H1 (cell line): ENCODE data around the gene SELENOV. TPM values are rescaled to one million over a fixed set of nuclear protein-coding genes. Genes with fewer than 3 reads are reported as not detected.

Experiments used
- CTCF ChIA-PET: fragments of 300-600 bp; sonication (Branson Sonifier 250); formaldehyde crosslinking; loops from one replicate; lab custom pipeline; 2021; ENCODE audit not compliant: partially characterized antibody; lab: Charles Lee
- POLR2A ChIA-PET: fragments of 300-600 bp; sonication (Branson Sonifier 250); formaldehyde crosslinking; loops from one replicate; lab custom pipeline; 2021; ENCODE audit warnings: inconsistent platforms; ENCODE audit not compliant: partially characterized antibody; lab: Charles Lee
- DNase-seq, 2 experiments: peaks; one replicate each; pipeline versions ENCODE4 v3.0.0 to v3.0.0-alpha.2; 2010 to 2022; ENCODE audit warnings: low spot score in 2 of 2, low read depth in 1 of 2, mixed read lengths in 1 of 2
- FAIRE-seq: peaks from 2 replicates; lab custom pipeline; 2011; peaks lifted over from hg19 to GRCh38; lab: Jason Lieb, UNC
- H2AFZ ChIP-seq: 2 replicates; pipeline ENCODE4 v1.8.1; 2012; ENCODE audit warnings: low read length, inconsistent platforms
- H2AK5ac ChIP-seq: 2 replicates; pipeline ENCODE4 v1.6.1; 2013; ENCODE audit warnings: low read depth, low read length
- H2BK120ac ChIP-seq: replicated peaks from 2 replicates; pipeline ENCODE3; 2013; ENCODE audit warnings: low read depth, low read length, inconsistent platforms
- H2BK12ac ChIP-seq: 2 replicates; pipeline ENCODE4 v1.6.1; 2013; ENCODE audit warnings: low read depth, low read length
- H2BK15ac ChIP-seq: 2 replicates; pipeline ENCODE4 v1.6.1; 2013; ENCODE audit warnings: low read length
- H2BK20ac ChIP-seq: 2 replicates; pipeline ENCODE4 v1.6.1; 2013; ENCODE audit warnings: low read length
- H2BK5ac ChIP-seq: 2 replicates; pipeline ENCODE4 v1.6.1; 2013; ENCODE audit warnings: low read depth, low read length
- H3K14ac ChIP-seq: 2 replicates; pipeline ENCODE4 v1.6.1; 2013; ENCODE audit warnings: inconsistent platforms; ENCODE audit not compliant: insufficient read length
- H3K18ac ChIP-seq: 2 replicates; pipeline ENCODE4 v1.6.1; 2013; ENCODE audit warnings: low read length; ENCODE audit errors: extremely low read depth
- H3K23ac ChIP-seq: 2 replicates; pipeline ENCODE4 v1.6.1; 2013; ENCODE audit warnings: inconsistent platforms; ENCODE audit not compliant: insufficient read length
- H3K23me2 ChIP-seq: 2 replicates; pipeline ENCODE4 v1.6.1; 2013; ENCODE audit warnings: low read depth, low read length
- H3K27ac ChIP-seq: 2 replicates; pipeline ENCODE4 v1.6.1; 2011; ENCODE audit warnings: low read depth, low read length, inconsistent platforms
- H3K27me3 ChIP-seq, 4 experiments: replicated peaks in 1 of 4; 1 replicate in 1 of 4; 2 replicates in 3 of 4; pipeline versions ENCODE4 v1.6.1 to v1.8.1; 2011 to 2013; ENCODE audit warnings: low read length in 3 of 4, mild to moderate bottlenecking in 3 of 4, inconsistent platforms in 2 of 4, mixed read lengths in 2 of 4, moderate library complexity in 1 of 4; ENCODE audit not compliant: control insufficient read depth in 3 of 4, insufficient read depth in 3 of 4; ENCODE audit errors: extremely low read depth in 1 of 4
- H3K36me3 ChIP-seq, 4 experiments: 2 replicates each; pipeline versions ENCODE4 v1.6.1 to v1.8.1; 2011 to 2013; ENCODE audit warnings: mild to moderate bottlenecking in 4 of 4, low read length in 3 of 4, moderate library complexity in 2 of 4, control low read depth in 1 of 4, inconsistent platforms in 1 of 4; ENCODE audit not compliant: insufficient read depth in 4 of 4, control insufficient read depth in 2 of 4
- H3K4ac ChIP-seq: replicated peaks from 2 replicates; pipeline ENCODE3; 2013; ENCODE audit warnings: low read length, low read depth, mixed read lengths, inconsistent platforms; ENCODE audit not compliant: insufficient read length
- H3K4me1 ChIP-seq, 4 experiments: replicated peaks in 1 of 4; 1 replicate in 1 of 4; 2 replicates in 3 of 4; pipeline versions ENCODE4 v1.6.1 to v1.8.1; 2011 to 2013; ENCODE audit warnings: low read length in 3 of 4, inconsistent platforms in 2 of 4, mixed read lengths in 1 of 4; ENCODE audit not compliant: insufficient read depth in 4 of 4, control insufficient read depth in 3 of 4
- H3K4me2 ChIP-seq, 2 experiments: 2 replicates each; pipeline versions ENCODE4 v1.6.1 to v1.8.1; 2011 to 2013; ENCODE audit warnings: low read depth in 2 of 2, low read length in 2 of 2, control low read depth in 1 of 2, inconsistent platforms in 1 of 2, mild to moderate bottlenecking in 1 of 2; ENCODE audit not compliant: insufficient read depth in 1 of 2
- H3K4me3 ChIP-seq, 4 experiments: fragments of 200-600, 300-600 bp in 1 of 4; sonication (generic), shearing (Covaris generic), sonication (Bioruptor Twin) in 1 of 4; 2 replicates each; pipeline versions ENCODE4 v1.5.1 to v1.8.1; 2011 to 2016; ENCODE audit warnings: low read length in 4 of 4, low read depth in 3 of 4, control low read depth in 2 of 4, inconsistent platforms in 2 of 4, mild to moderate bottlenecking in 2 of 4, mixed read lengths in 1 of 4, moderate library complexity in 1 of 4; ENCODE audit not compliant: insufficient read depth in 2 of 4; ENCODE audit errors: extremely low read depth in 1 of 4
- H3K56ac ChIP-seq: replicated peaks from 2 replicates; pipeline ENCODE3; 2013; ENCODE audit warnings: low read depth, mild to moderate bottlenecking, mixed read lengths, low read length, inconsistent platforms; ENCODE audit not compliant: insufficient read length
- H3K79me1 ChIP-seq: 2 replicates; pipeline ENCODE4 v1.6.1; 2013; ENCODE audit warnings: low read depth, low read length, control low read depth
- H3K79me2 ChIP-seq, 2 experiments: 2 replicates each; pipeline versions ENCODE4 v1.6.1 to v1.8.1; 2012 to 2013; ENCODE audit warnings: low read length in 2 of 2, mild to moderate bottlenecking in 2 of 2, inconsistent platforms in 1 of 2; ENCODE audit not compliant: insufficient read depth in 2 of 2, control insufficient read depth in 1 of 2
- H3K9ac ChIP-seq, 4 experiments: replicated peaks in 1 of 4; 1 replicate in 1 of 4; 2 replicates in 3 of 4; pipeline versions ENCODE4 v1.6.1 to v1.8.1; 2011 to 2013; ENCODE audit warnings: low read depth in 3 of 4, low read length in 3 of 4, control low read depth in 2 of 4, mild to moderate bottlenecking in 2 of 4, moderate library complexity in 2 of 4, inconsistent platforms in 1 of 4; ENCODE audit errors: extremely low read depth in 1 of 4
- H3K9me3 ChIP-seq, 2 experiments: 2 replicates each; pipeline versions ENCODE4 v1.6.1 to v1.8.1; 2012 to 2013; ENCODE audit warnings: mild to moderate bottlenecking in 2 of 2, moderate library complexity in 2 of 2, control low read depth in 1 of 2, inconsistent platforms in 1 of 2, low read depth in 1 of 2, low read length in 1 of 2, mixed read lengths in 1 of 2; ENCODE audit not compliant: insufficient read depth in 2 of 2
- H4K20me1 ChIP-seq, 2 experiments: replicated peaks in 1 of 2; 2 replicates each; pipeline versions ENCODE3 to v1.8.1; 2011 to 2013; ENCODE audit warnings: inconsistent platforms in 2 of 2, low read length in 2 of 2, mild to moderate bottlenecking in 1 of 2; ENCODE audit not compliant: insufficient read depth in 2 of 2, control insufficient read depth in 1 of 2
- H4K5ac ChIP-seq: 2 replicates; pipeline ENCODE4 v1.6.1; 2013; ENCODE audit warnings: low read length, low read depth, mixed read lengths, inconsistent platforms; ENCODE audit not compliant: insufficient read length
- H4K8ac ChIP-seq: 2 replicates; pipeline ENCODE4 v1.8.0; 2013; ENCODE audit warnings: mild to moderate bottlenecking, moderate library complexity, low read length, inconsistent platforms; ENCODE audit not compliant: insufficient read depth; ENCODE audit errors: extremely low read depth
- H4K91ac ChIP-seq: replicated peaks from 2 replicates; pipeline ENCODE3; 2013; ENCODE audit warnings: low read length, mixed read lengths, inconsistent platforms; ENCODE audit not compliant: insufficient read length
- TBP ChIP-seq: IDR thresholded peaks from 2 replicates; pipeline ENCODE4 v1.6.1; 2011; ENCODE audit warnings: low read depth, low read length, improper control_type of control experiment
- WGBS, 2 experiments: shearing (Covaris generic) in 1 of 2; methylation state at CpG; one replicate each; pipeline versions ENCODE4 v1.1.6 to v1.1.7; 2013 to 2015; ENCODE audit warnings: low lambda C conversion rate in 2 of 2, mixed read lengths in 2 of 2, inconsistent platforms in 1 of 2, low coverage in 1 of 2, missing lambda C conversion rate in 1 of 2; ENCODE audit not compliant: insufficient replicate concordance in 2 of 2, insufficient coverage in 1 of 2, insufficient read length in 1 of 2; ENCODE audit errors: extremely low coverage in 1 of 2, missing lambda C conversion rate in 1 of 2; 5-methylcytosine and 5-hydroxymethylcytosine counted together
- polyA plus RNA-seq, 7 experiments: library from polyadenylated mRNA; depleted of rRNA in 3 of 7; stranded (reverse) in 5 of 7; unstranded in 2 of 7; fragments of >200 nt in 5 of 7; fragments of 200-250 nt in 2 of 7; gene quantifications; 1 replicate in 5 of 7; 2 replicates in 1 of 7; 4 replicates in 1 of 7; pipeline versions ENCODE4 v1.2.1 to v1.2.3, GENCODE V29; 2011 to 2013; ENCODE audit warnings: missing spikeins in 2 of 7, mixed read lengths in 2 of 7
- total RNA-seq: library from RNA; stranded (reverse); fragmentation: NEBNext Ultra II Directional; extraction: Animal tissue kit (Norgen Biotek cat#: 25700); gene quantifications from 2 replicates; pipeline ENCODE4 v1.2.1, GENCODE V29; 2021

Gene SELENOV
- total and polyA plus RNA-seq, 2 of the 8 experiments (the other 6 are each of a cell fraction or from before 2014, with no cell fraction given) = 8.4 to 10.7 TPM

DNA sequence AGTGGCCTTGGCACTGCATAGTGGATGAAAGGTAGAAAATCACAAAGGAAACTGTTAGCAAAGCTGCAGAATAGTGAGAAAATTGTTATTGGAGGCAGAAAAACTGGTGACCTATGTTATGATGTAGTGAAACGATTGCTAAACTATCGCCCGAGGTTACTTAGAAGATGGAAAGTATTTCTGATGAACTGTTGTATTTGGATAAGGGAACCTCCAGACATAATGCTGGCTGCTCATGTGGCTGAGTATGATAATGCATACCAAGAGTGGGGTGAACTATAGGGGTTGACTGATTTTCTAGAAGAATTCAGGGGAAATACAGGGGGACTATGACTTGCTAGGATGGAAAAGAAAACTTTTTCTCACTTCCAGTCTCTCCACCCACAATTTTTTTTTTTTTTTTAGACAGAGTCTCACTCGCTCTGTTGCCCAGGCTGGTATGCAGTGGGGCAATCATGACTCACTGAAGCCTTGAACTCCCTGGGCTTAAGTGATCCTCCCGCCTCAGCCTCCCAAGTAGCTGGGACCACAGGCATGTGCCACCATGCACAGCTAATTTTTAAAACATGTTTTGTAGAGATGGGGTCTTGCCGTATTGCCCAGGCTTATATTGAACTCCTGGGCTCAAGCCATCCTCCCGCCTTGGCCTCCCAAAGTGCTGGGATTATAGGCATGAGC, 29.4 kb downstream of the SELENOV start:
- no peaks in the 10 kb centered on the region for H3K79me1 ChIP-seq
- H2BK5ac ChIP-seq = no peak overlapping the region
- no peak overlapping the region; the same call in 1 of the 2 replicates for H2BK15ac ChIP-seq
- H3K18ac ChIP-seq = no peak overlapping the region
- no peaks in the 10 kb centered on the region for H3K36me3 ChIP-seq
- no peak overlapping the region for H3K4me2 ChIP-seq
- no peak overlapping the region for H3K9ac ChIP-seq
- CTCF ChIA-PET = interaction anchor here (0.9 to 1.3 kb wide), 2 partner anchors 11 to 83 kb away, joined by 3 to 7 read pairs; partner anchors contain the start of gene EID2B
- H4K8ac ChIP-seq = no peak overlapping the region
- no peak overlapping the region for H3K4me3 ChIP-seq
- FAIRE-seq = no peak
- no peak overlapping the region for H2AFZ ChIP-seq
- no peak overlapping the region for H3K27ac ChIP-seq
- peaks cover 0 to under 1% of the 10 kb centered on the region in 2 experiments; a peak in 1 of 4 replicates for H3K79me2 ChIP-seq
- H4K91ac ChIP-seq = no peak overlapping the region
- no peak overlapping the region for H3K23ac ChIP-seq
- POLR2A ChIA-PET = interaction anchor here (0.6 kb wide), 2 partner anchors 12 to 86 kb away, joined by 3 to 4 read pairs; no protein-coding TSS in a partner anchor
- H3K9me3 ChIP-seq = no peaks in the 10 kb centered on the region
- no peak for TF ChIP-seq TBP
- no peak overlapping the region for H4K5ac ChIP-seq
- H3K4me1 ChIP-seq = peaks cover 0 to 4% (median under 1%) of the 10 kb centered on the region in 4 experiments; a peak in 4 of 7 replicates
- no peak overlapping the region for H3K4ac ChIP-seq
- no peak overlapping the region for H2BK20ac ChIP-seq
- no peak overlapping the region for H2BK120ac ChIP-seq
- DNase-seq = no peak
- WGBS, 2 experiments = 86% methylated on average over 7 of the region's 7 CpGs; no CpG with 5 or more reads in 1 of the 2 experiments
- H3K23me2 ChIP-seq = peaks cover under 1% of the 10 kb centered on the region
- no peak overlapping the region for H3K56ac ChIP-seq
- H2AK5ac ChIP-seq = no peak overlapping the region
- no peak overlapping the region for H2BK12ac ChIP-seq
- H3K27me3 ChIP-seq = no peaks in the 10 kb centered on the region
- H4K20me1 ChIP-seq = no peaks in the 10 kb centered on the region
- no peak overlapping the region for H3K14ac ChIP-seq
